ENCODE results near the gene MPG. TPM values are rescaled to one million over a fixed set of nuclear protein-coding genes. Genes with fewer than 3 reads are reported as not detected.
"Not testable (repeated sequence)": the region's sequence is repeated elsewhere in the genome, so short reads cannot be mapped to it uniquely, and the experiment has no call there.

The MPG gene
- total RNA-seq, 1 donor from 2014 or later = 48.8 TPM

DNA sequence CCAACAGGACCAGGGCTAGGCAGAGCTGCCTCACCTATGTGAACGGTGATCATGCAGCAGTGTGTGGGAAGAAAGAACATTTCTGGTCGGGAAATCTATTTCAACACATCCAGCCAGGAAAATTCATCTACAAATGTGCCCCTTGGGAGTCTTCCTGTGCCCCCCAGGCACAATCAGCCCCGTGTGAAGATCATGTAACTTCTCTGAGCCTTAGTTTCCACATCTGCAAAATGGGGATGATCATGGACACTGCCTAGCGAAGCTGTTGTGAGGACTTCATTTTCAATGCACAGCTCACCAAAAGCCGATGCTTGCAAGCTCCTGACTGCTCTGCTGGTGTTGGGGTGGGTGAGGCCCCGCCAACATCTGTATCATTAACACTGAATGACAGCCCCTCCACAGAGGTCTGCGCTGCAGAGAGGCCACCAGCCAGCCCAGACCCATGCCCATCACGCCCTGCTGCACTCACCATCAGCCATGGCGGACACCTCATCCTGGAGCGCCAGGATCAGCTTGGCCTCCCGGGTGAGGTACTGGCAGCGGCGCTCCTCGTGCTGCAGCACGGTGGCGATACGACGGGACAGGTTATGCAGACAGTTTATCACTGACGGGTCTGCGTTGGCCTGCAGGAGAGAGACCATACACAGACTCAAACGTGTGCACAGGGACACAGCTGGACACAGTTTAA lies 34.3 kb downstream of the MPG start:
- no peak for DNase-seq (ENCODE audit: low spot score)

DNA sequence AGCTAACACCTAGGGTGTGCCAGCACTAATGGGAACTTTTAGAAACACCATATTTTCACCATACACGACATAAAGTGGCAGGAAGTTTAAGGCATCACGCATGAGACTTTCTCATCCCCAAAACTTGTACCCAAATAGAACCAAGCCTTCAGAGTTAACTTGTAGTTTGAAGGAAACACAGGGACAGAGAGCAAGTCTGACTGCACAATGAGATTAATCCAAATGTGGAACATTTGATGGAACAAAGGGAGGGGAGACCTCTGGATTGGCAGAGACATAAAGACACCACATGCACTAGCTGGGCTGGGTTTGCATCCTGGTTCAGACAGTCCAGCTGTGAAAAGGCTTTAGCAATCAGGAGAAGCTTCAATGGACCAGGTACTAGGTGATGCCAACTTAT lies 36.3 kb downstream of the MPG start:
- DNase-seq (ENCODE audit: low spot score) = no peak

GRCh38 chr16:116015-116414 lies 38.0 kb downstream of the MPG start:
- no peak for DNase-seq (ENCODE audit: low spot score)

- DNase-seq (ENCODE audit: low spot score) = peak; percentile 43
These were observed 39.6 kb downstream of the MPG start for GRCh38 chr16:117379-118365.

DNA sequence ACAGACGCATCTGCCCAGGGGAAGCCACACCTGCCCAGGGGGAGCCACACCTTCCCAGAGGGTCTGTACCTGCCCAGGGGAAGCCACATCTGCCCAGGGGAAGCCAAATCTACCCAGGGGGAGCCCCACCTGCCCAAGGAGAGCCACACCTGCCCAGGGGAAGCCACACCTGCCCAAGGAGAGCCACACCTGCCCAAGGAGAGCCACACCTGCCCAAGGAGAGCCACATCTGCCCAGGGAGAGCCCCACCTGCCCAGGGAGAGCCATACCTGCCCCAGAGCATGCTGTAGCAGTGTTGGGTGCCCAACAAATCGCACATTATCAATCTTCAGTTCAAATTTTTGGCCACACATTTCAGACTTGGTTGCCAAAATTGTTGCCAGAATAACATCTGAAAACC lies 40.8 kb downstream of the MPG start:
- DNase-seq (ENCODE audit: low spot score) = no peak

DNA sequence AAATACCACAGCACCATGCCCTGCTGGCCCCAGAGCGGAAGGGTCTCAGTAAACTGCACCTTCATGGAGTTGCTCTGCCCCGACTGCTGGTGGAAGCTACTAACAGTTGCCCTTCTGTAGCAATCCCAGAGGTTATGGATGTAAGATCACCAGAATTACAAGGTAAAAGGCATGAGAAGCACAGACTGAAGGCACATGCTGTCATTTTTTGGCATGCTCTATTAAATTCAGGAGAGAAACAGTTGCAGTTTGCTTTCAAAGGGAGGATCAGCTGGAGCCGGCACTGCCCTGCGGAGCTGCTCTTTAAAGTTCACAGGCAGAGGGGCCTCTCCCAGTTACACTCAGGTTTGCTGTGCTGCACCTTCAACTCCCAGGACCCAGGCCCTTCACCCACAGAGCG lies 41.3 kb downstream of the MPG start:
- no peak for DNase-seq (ENCODE audit: low spot score)

- DNase-seq (ENCODE audit: low spot score) = no peak
These were observed 41.9 kb downstream of the MPG start for GRCh38 chr16:119835-120491.

DNA sequence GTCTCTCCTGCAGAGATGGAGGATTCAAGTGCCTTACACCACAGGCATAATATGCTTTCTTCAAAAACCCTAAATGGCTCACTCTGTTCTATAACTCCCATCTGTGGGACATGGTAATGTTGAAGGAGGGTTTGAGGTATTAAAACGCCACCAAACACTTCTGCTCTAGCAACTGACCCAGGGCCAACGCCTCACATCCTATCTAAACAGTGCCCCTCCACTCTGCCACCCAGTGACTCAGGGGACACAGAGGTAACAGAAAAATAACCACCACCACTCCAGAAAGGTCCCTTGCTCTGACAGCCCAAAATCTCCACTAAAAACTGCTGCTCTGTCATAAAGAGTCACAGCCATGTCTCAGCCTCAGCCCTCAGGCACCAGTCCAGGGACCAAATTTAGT lies 42.7 kb downstream of the MPG start:
- no peak for DNase-seq (ENCODE audit: low spot score)

DNA sequence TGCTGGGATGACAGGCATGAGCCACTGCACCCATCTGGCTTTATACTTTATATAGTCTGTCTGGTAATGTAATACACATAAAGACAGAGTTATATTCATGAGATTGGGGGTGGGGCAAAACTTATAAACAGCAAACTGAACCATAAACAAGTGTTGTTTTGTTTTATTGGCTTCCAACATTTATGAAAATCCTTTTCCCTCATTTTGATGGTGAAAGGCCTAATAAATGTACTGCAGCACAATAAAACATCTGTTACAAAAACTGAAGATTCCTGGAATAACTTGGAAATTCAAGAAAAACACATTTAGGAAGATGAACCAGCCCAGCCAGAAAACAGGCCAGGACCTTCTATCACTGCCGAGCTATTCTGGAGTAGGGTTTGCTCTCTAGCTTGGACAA lies 44.3 kb downstream of the MPG start:
- no peak for DNase-seq (ENCODE audit: low spot score)

GRCh38 chr16:123558-124350 lies 45.7 kb downstream of the MPG start:
- not testable (repeated sequence) for DNase-seq (ENCODE audit: low spot score)

- no peak for DNase-seq (ENCODE audit: low spot score)
These were observed 47.0 kb downstream of the MPG start for GRCh38 chr16:125011-125410.

- DNase-seq (ENCODE audit: low spot score) = no peak
These were observed 51.0 kb downstream of the MPG start for GRCh38 chr16:129075-129474.

GRCh38 chr16:130533-131173 lies 52.6 kb downstream of the MPG start:
- DNase-seq (ENCODE audit: low spot score) = no peak

GRCh38 chr16:132120-132519 lies 54.1 kb downstream of the MPG start:
- DNase-seq (ENCODE audit: low spot score) = no peak

DNA sequence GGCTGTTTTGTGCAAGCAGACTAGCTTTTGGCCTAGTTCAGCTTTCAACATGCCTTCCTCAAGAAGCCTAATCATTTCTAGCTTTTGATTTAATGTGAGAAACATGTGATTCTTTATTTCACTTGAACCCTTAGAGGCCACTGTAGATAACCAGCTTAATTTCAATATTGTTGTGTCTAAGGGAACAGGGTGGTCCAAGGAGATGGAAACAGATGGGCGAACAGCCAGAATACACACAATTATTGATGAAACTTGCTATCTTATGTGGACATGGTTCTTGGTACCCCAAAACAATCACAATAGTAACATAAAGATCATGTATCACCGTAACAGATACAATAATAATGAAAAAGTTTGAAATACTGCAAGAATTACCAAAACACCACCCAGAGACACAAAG lies 55.7 kb downstream of the MPG start:
- DNase-seq (ENCODE audit: low spot score) = no peak

Other genes starting within 250 kb of the MPG start
- gene POLR3K, start 24.6 kb upstream of the MPG start, total RNA-seq = 12.7 TPM
- gene SNRNP25, start 24.4 kb upstream of the MPG start, total RNA-seq = 21.5 TPM
- 50.6 TPM for gene RHBDF1, start 5.6 kb upstream of the MPG start, total RNA-seq
- 29.5 TPM for gene NPRL3, start 60.4 kb downstream of the MPG start, total RNA-seq
- 0.95 TPM for gene HBZ, start 74.4 kb downstream of the MPG start, total RNA-seq
- gene HBM, start 87.8 kb downstream of the MPG start, total RNA-seq = not detected
- gene HBA2, start 94.7 kb downstream of the MPG start, total RNA-seq = 30.0 TPM
- 54.8 TPM for gene HBA1, start 98.5 kb downstream of the MPG start, total RNA-seq
- not detected for gene HBQ1, start 102.2 kb downstream of the MPG start, total RNA-seq
- 72.1 TPM for gene LUC7L, start 151.2 kb downstream of the MPG start, total RNA-seq
- 138 TPM for gene FAM234A, start 156.6 kb downstream of the MPG start, total RNA-seq
- 6.7 TPM for gene RGS11, start 197.7 kb downstream of the MPG start, total RNA-seq
- gene ARHGDIG, start 202.4 kb downstream of the MPG start, total RNA-seq = 2.6 TPM
- gene PDIA2, start 204.9 kb downstream of the MPG start, total RNA-seq = 1.3 TPM

Data from mucosa of gallbladder (tissue), 1 donor.